Neural progenitor cell (in vitro differentiated cells): ENCODE data around the gene MARCO. TPM values are rescaled to one million over a fixed set of nuclear protein-coding genes. Genes with fewer than 3 reads are reported as not detected.

Source experiments
- DNase-seq: peaks from one replicate; pipeline ENCODE4 v3.0.0-alpha.2; 2016; ENCODE audit warnings: low spot score
- H2AFZ ChIP-seq: fragments of 200-600 bp; sonication (generic); replicated peaks from 2 replicates; pipeline ENCODE4 v1.6.1; 2016; ENCODE audit warnings: antibody characterized with exemption
- H3F3A ChIP-seq: fragments of 200-600 bp; sonication (generic); 2 replicates; pipeline ENCODE4 v1.6.1; 2016; ENCODE audit warnings: antibody characterized with exemption, low read depth
- H3K27ac ChIP-seq: fragments of 200-600 bp; sonication (generic); 2 replicates; pipeline ENCODE4 v1.5.1; 2016; ENCODE audit warnings: mild to moderate bottlenecking
- H3K27me3 ChIP-seq: fragments of 200-600 bp; sonication (generic); 2 replicates; pipeline ENCODE4 v1.6.1; 2016; ENCODE audit warnings: mild to moderate bottlenecking, moderate library complexity
- H3K36me3 ChIP-seq: fragments of 200-600 bp; sonication (generic); 2 replicates; pipeline ENCODE4 v1.5.1; 2016
- H3K4me1 ChIP-seq: fragments of 200-600 bp; sonication (generic); 2 replicates; pipeline ENCODE4 v1.6.1; 2016; ENCODE audit warnings: mixed run types
- H3K4me2 ChIP-seq: fragments of 200-600 bp; sonication (generic); 2 replicates; pipeline ENCODE4 v1.6.1; 2016
- H3K4me3 ChIP-seq: fragments of 200-600 bp; sonication (generic); 2 replicates; pipeline ENCODE4 v1.5.1; 2016
- H3K79me2 ChIP-seq: fragments of 200-600 bp; sonication (generic); 2 replicates; pipeline ENCODE4 v1.6.1; 2016; ENCODE audit warnings: low read depth
- H3K9ac ChIP-seq: fragments of 200-600 bp; sonication (generic); 2 replicates; pipeline ENCODE4 v1.6.1; 2016
- H3K9me3 ChIP-seq: fragments of 200-600 bp; sonication (generic); 2 replicates; pipeline ENCODE4 v1.5.1; 2016; ENCODE audit warnings: low read depth
- H4K20me1 ChIP-seq: fragments of 200-600 bp; sonication (generic); 2 replicates; pipeline ENCODE4 v1.6.1; 2016; ENCODE audit warnings: low read depth
- H3K27ac Mint-ChIP-seq: 3 replicates; pipeline ENCODE4 v1.8.0; 2021; ENCODE audit warnings: mixed read lengths
- H3K27me3 Mint-ChIP-seq: 2 replicates; pipeline ENCODE4 v1.8.0; 2022; ENCODE audit warnings: low read depth, mild to moderate bottlenecking, inconsistent platforms, moderate library complexity, mixed read lengths; ENCODE audit not compliant: insufficient read depth
- H3K36me3 Mint-ChIP-seq: 3 replicates; pipeline ENCODE4 v1.8.0; 2021; ENCODE audit warnings: mixed read lengths
- H3K4me1 Mint-ChIP-seq: 3 replicates; pipeline ENCODE4 v1.8.0; 2021; ENCODE audit warnings: mixed read lengths
- H3K4me3 Mint-ChIP-seq: 3 replicates; pipeline ENCODE4 v1.8.0; 2021; ENCODE audit warnings: mild to moderate bottlenecking, moderate library complexity, mixed read lengths
- H3K9me3 Mint-ChIP-seq: 3 replicates; pipeline ENCODE4 v1.8.0; 2020; ENCODE audit warnings: mixed read lengths
- CTCF ChIP-seq: fragments of 200-600 bp; sonication (generic); IDR thresholded peaks from 2 replicates; pipeline ENCODE4 v1.5.1; 2017; ENCODE audit warnings: antibody characterized with exemption, mild to moderate bottlenecking
- EZH2 ChIP-seq: fragments of 200-600 bp; sonication (generic); IDR thresholded peaks from 2 replicates; pipeline ENCODE4 v1.6.1; 2017; ENCODE audit warnings: antibody characterized with exemption, mild to moderate bottlenecking, moderate library complexity
- EZH2phosphoT487 ChIP-seq: fragments of 200-600 bp; sonication (generic); IDR thresholded peaks from 2 replicates; pipeline ENCODE4 v1.6.1; 2017; ENCODE audit warnings: antibody characterized with exemption
- total RNA-seq: library from RNA; depleted of rRNA; stranded (reverse); fragments of >200 nt; gene quantifications from 2 replicates; pipeline ENCODE4 v1.2.3, GENCODE V29; 2015; ENCODE audit warnings: low replicate concordance

Gene MARCO
- total RNA-seq, 1 donor from 2014 or later: not detected

- no peaks in the 10 kb centered on the region for H3F3A ChIP-seq
- TF ChIP-seq CTCF (no peak), EZH2phosphoT487 (no peak), EZH2 (no peak)
- Mint-ChIP-seq H3K27ac (no peak overlapping the region), H3K4me3 (no peak overlapping the region), H3K36me3 (no peaks in the 10 kb centered on the region), H3K27me3 (peaks cover 9% of the 10 kb centered on the region), H3K4me1 (no peaks in the 10 kb centered on the region), H3K9me3 (peaks cover 14% of the 10 kb centered on the region)
- no peaks in the 10 kb centered on the region for H3K79me2 ChIP-seq
- no peak overlapping the region for H3K4me3 ChIP-seq
- H3K9me3 ChIP-seq: no peaks in the 10 kb centered on the region
- DNase-seq: no peak
- no peaks in the 10 kb centered on the region for H3K36me3 ChIP-seq
- H4K20me1 ChIP-seq: no peaks in the 10 kb centered on the region
- no peak overlapping the region for H2AFZ ChIP-seq
- H3K4me2 ChIP-seq: no peak overlapping the region
- H3K27me3 ChIP-seq: peaks cover 29% of the 10 kb centered on the region
- no peak overlapping the region for H3K9ac ChIP-seq
- H3K4me1 ChIP-seq: no peaks in the 10 kb centered on the region
- no peak overlapping the region for H3K27ac ChIP-seq
These were observed 64.4 kb downstream of the MARCO start for GRCh38 chr2:119006441-119006840.

GRCh38 chr2:119008108-119008507 lies 66.1 kb downstream of the MARCO start:
- no peak for TF ChIP-seq EZH2phosphoT487
- TF ChIP-seq EZH2: no peak
- TF ChIP-seq CTCF: no peak
- no peaks in the 10 kb centered on the region for H3K79me2 ChIP-seq
- H3K9me3 ChIP-seq: no peaks in the 10 kb centered on the region
- no peaks in the 10 kb centered on the region for H3F3A ChIP-seq
- H3K4me1 ChIP-seq: no peaks in the 10 kb centered on the region
- no peaks in the 10 kb centered on the region for H3K36me3 Mint-ChIP-seq
- no peaks in the 10 kb centered on the region for H3K36me3 ChIP-seq
- H3K9me3 Mint-ChIP-seq: peaks cover 8% of the 10 kb centered on the region
- peaks cover 11% of the 10 kb centered on the region for H3K27me3 Mint-ChIP-seq
- H3K27ac ChIP-seq: no peak overlapping the region
- no peak overlapping the region for H3K9ac ChIP-seq
- no peak overlapping the region for H3K4me2 ChIP-seq
- no peak overlapping the region for H2AFZ ChIP-seq
- H3K4me3 Mint-ChIP-seq: no peak overlapping the region
- no peak overlapping the region for H3K4me3 ChIP-seq
- peaks cover 36% of the 10 kb centered on the region for H3K27me3 ChIP-seq
- peaks cover 4% of the 10 kb centered on the region for H3K4me1 Mint-ChIP-seq
- H4K20me1 ChIP-seq: no peaks in the 10 kb centered on the region
- no peak for DNase-seq
- H3K27ac Mint-ChIP-seq: no peak overlapping the region

- H3K4me1 ChIP-seq: no peaks in the 10 kb centered on the region
- H4K20me1 ChIP-seq: no peaks in the 10 kb centered on the region
- H3K79me2 ChIP-seq: no peaks in the 10 kb centered on the region
- peaks cover 13% of the 10 kb centered on the region for H3K27me3 Mint-ChIP-seq
- H3K4me2 ChIP-seq: no peak overlapping the region
- no peak overlapping the region for H3K4me3 ChIP-seq
- TF ChIP-seq EZH2phosphoT487: no peak
- TF ChIP-seq EZH2: no peak
- TF ChIP-seq CTCF: no peak
- H3K36me3 ChIP-seq: no peaks in the 10 kb centered on the region
- H2AFZ ChIP-seq: no peak overlapping the region
- H3K9me3 Mint-ChIP-seq: peaks cover 6% of the 10 kb centered on the region
- H3K4me1 Mint-ChIP-seq: peaks cover 4% of the 10 kb centered on the region
- H3K27ac ChIP-seq: no peak overlapping the region
- peaks cover 36% of the 10 kb centered on the region for H3K27me3 ChIP-seq
- H3K4me3 Mint-ChIP-seq: no peak overlapping the region
- no peaks in the 10 kb centered on the region for H3K9me3 ChIP-seq
- H3F3A ChIP-seq: no peaks in the 10 kb centered on the region
- DNase-seq: no peak
- H3K36me3 Mint-ChIP-seq: no peaks in the 10 kb centered on the region
- no peak overlapping the region for H3K27ac Mint-ChIP-seq
- H3K9ac ChIP-seq: no peak overlapping the region
These were observed 67.1 kb downstream of the MARCO start for GRCh38 chr2:119009110-119009509.
